ENCODE data around the gene FRYL. TPM values are rescaled to one million over a fixed set of nuclear protein-coding genes. Genes with fewer than 3 reads are reported as not detected.
A peak's percentile ranks its signal among the peaks of the same experiment; 100 is the strongest.
"Not testable (repeated sequence)": the region's sequence is repeated elsewhere in the genome, so short reads cannot be mapped to it uniquely, and the experiment has no call there.

FRYL gene
- total RNA-seq, 1 experiment from 2014 or later = 43.5 TPM

- in situ Hi-C loops (cut with HindIII; ENCODE audit: low pct_unique_long_range_greater_than_20kb, low sequenced_read_pairs) = no loop called here
- DNase-seq (ENCODE audit: low read depth, low spot score) = no peak
Measured at GRCh38 chr4:48720459-48720858, 59.6 kb downstream of the FRYL start.

- in situ Hi-C loops (cut with HindIII; ENCODE audit: low pct_unique_long_range_greater_than_20kb, low sequenced_read_pairs) = no loop called here
- no peak for DNase-seq (ENCODE audit: low read depth, low spot score)
Measured at GRCh38 chr4:48718818-48719465, 61.1 kb downstream of the FRYL start.

GRCh38 chr4:48716285-48716684 is 63.8 kb downstream of the FRYL start:
- in situ Hi-C loops (cut with HindIII; ENCODE audit: low pct_unique_long_range_greater_than_20kb, low sequenced_read_pairs); DNase-seq (ENCODE audit: low read depth, low spot score): not testable (repeated sequence)

- in situ Hi-C loops (cut with HindIII; ENCODE audit: low pct_unique_long_range_greater_than_20kb, low sequenced_read_pairs) = no loop called here
Measured at GRCh38 chr4:48710446-48711209, 69.5 kb downstream of the FRYL start.

GRCh38 chr4:48709901-48710300 is 70.2 kb downstream of the FRYL start:
- DNase-seq (ENCODE audit: low read depth, low spot score) = no peak
- in situ Hi-C loops (cut with HindIII; ENCODE audit: low pct_unique_long_range_greater_than_20kb, low sequenced_read_pairs) = no loop called here

More at GRCh38 chr4:48710446-48711209, 69.5 kb downstream of the FRYL start:
- DNase-seq (ENCODE audit: low read depth, low spot score) = no peak

- in situ Hi-C loops (cut with HindIII; ENCODE audit: low pct_unique_long_range_greater_than_20kb, low sequenced_read_pairs) = no loop called here
Measured at GRCh38 chr4:48708610-48709009, 71.5 kb downstream of the FRYL start.

GRCh38 chr4:48706736-48707135 is 73.3 kb downstream of the FRYL start:
- in situ Hi-C loops (cut with HindIII; ENCODE audit: low pct_unique_long_range_greater_than_20kb, low sequenced_read_pairs) = no loop called here
- peak; percentile 7 for DNase-seq (ENCODE audit: low read depth, low spot score)

More at GRCh38 chr4:48708610-48709009, 71.5 kb downstream of the FRYL start:
- no peak for DNase-seq (ENCODE audit: low read depth, low spot score)

GRCh38 chr4:48705609-48706008 is 74.5 kb downstream of the FRYL start:
- no peak for DNase-seq (ENCODE audit: low read depth, low spot score)
- in situ Hi-C loops (cut with HindIII; ENCODE audit: low pct_unique_long_range_greater_than_20kb, low sequenced_read_pairs) = no loop called here

GRCh38 chr4:48704091-48704802 is 75.8 kb downstream of the FRYL start:
- DNase-seq (ENCODE audit: low read depth, low spot score) = no peak
- in situ Hi-C loops (cut with HindIII; ENCODE audit: low pct_unique_long_range_greater_than_20kb, low sequenced_read_pairs) = no loop called here

- DNase-seq (ENCODE audit: low read depth, low spot score) = no peak
- in situ Hi-C loops (cut with HindIII; ENCODE audit: low pct_unique_long_range_greater_than_20kb, low sequenced_read_pairs) = no loop called here
Measured at GRCh38 chr4:48699475-48699874, 80.6 kb downstream of the FRYL start.

GRCh38 chr4:48698029-48698971 is 81.8 kb downstream of the FRYL start:
- in situ Hi-C loops (cut with HindIII; ENCODE audit: low pct_unique_long_range_greater_than_20kb, low sequenced_read_pairs) = no loop called here
- DNase-seq (ENCODE audit: low read depth, low spot score) = peak; percentile 74

- in situ Hi-C loops (cut with HindIII; ENCODE audit: low pct_unique_long_range_greater_than_20kb, low sequenced_read_pairs); DNase-seq (ENCODE audit: low read depth, low spot score): not testable (repeated sequence)
Measured at GRCh38 chr4:48697516-48697915, 82.6 kb downstream of the FRYL start.

- in situ Hi-C loops (cut with HindIII; ENCODE audit: low pct_unique_long_range_greater_than_20kb, low sequenced_read_pairs) = no loop called here
- DNase-seq (ENCODE audit: low read depth, low spot score) = no peak
Measured at GRCh38 chr4:48694824-48695223, 85.3 kb downstream of the FRYL start.

- no peak for DNase-seq (ENCODE audit: low read depth, low spot score)
- in situ Hi-C loops (cut with HindIII; ENCODE audit: low pct_unique_long_range_greater_than_20kb, low sequenced_read_pairs) = no loop called here
Measured at GRCh38 chr4:48693856-48694574, 86.1 kb downstream of the FRYL start.

GRCh38 chr4:48692897-48693296 is 87.2 kb downstream of the FRYL start:
- DNase-seq (ENCODE audit: low read depth, low spot score) = no peak
- in situ Hi-C loops (cut with HindIII; ENCODE audit: low pct_unique_long_range_greater_than_20kb, low sequenced_read_pairs) = no loop called here

GRCh38 chr4:48692044-48692443 is 88.0 kb downstream of the FRYL start:
- in situ Hi-C loops (cut with HindIII; ENCODE audit: low pct_unique_long_range_greater_than_20kb, low sequenced_read_pairs) = no loop called here

GRCh38 chr4:48688953-48689352 is 91.1 kb downstream of the FRYL start:
- in situ Hi-C loops (cut with HindIII; ENCODE audit: low pct_unique_long_range_greater_than_20kb, low sequenced_read_pairs) = no loop called here
- no peak for DNase-seq (ENCODE audit: low read depth, low spot score)

More at GRCh38 chr4:48692044-48692443, 88.0 kb downstream of the FRYL start:
- no peak for DNase-seq (ENCODE audit: low read depth, low spot score)
